C4-2B (cell line): ENCODE measurements around the gene TMEM272.

Source experiments
- CTCF ChIP-seq: fragments of 450-650 bp; conservative IDR thresholded peaks from 2 replicates; pipeline ENCODE4 v1.5.1; 2017; ENCODE audit warnings: mild to moderate bottlenecking
- ZFX ChIP-seq: fragments of 450-650 bp; IDR thresholded peaks from 2 replicates; pipeline ENCODE4 v1.6.1; 2017

GRCh38 chr13:51845574-51846318, 769 bp upstream of the TMEM272 start:
- TF ChIP-seq CTCF (no peak), ZFX (no peak)
